Heart left ventricle (tissue), 16 donors: ENCODE measurements around the gene CBR1. TPM values are rescaled to one million over a fixed set of nuclear protein-coding genes. Genes with fewer than 3 reads are reported as not detected.

Experiments
- ATAC-seq, 4 donors: fragments of 200-7000 bp; cut with Tn5 transposase; one replicate each; pipeline ENCODE4 v1.9.1; 2020 to 2022; ENCODE audit warnings: moderate library complexity in 4 of 4, mild to moderate bottlenecking in 3 of 4, moderate number of reproducible peaks in 1 of 4
- DNase-seq, 5 donors: peaks; one replicate each; pipeline ENCODE4 v3.0.0-alpha.2; 2020
- H3K27ac ChIP-seq, 12 donors: fragments of 200-600 bp; sonication (generic) in 4 of 12; one replicate each; pipeline versions ENCODE4 v1.5.0 to v1.8.0; 2016 to 2022; ENCODE audit warnings: mild to moderate bottlenecking in 2 of 12
- H3K27me3 ChIP-seq, 9 donors: fragments of 200-600 bp; sonication (generic) in 2 of 9; one replicate each; pipeline versions ENCODE4 v1.5.1 to v1.8.0; 2016 to 2022; ENCODE audit warnings: mild to moderate bottlenecking in 3 of 9
- H3K36me3 ChIP-seq, 9 donors: fragments of 200-600 bp; sonication (generic) in 2 of 9; one replicate each; pipeline versions ENCODE4 v1.5.0 to v1.8.0; 2018 to 2022; ENCODE audit warnings: mild to moderate bottlenecking in 2 of 9
- H3K4me1 ChIP-seq, 12 donors: fragments of 200-600 bp; sonication (generic) in 4 of 12; one replicate each; pipeline versions ENCODE4 v1.5.0 to v1.8.0; 2016 to 2022; ENCODE audit warnings: mild to moderate bottlenecking in 3 of 12
- H3K4me3 ChIP-seq, 12 donors: fragments of 200-600 bp; sonication (generic) in 4 of 12; one replicate each; pipeline versions ENCODE4 v1.5.0 to v1.8.0; 2017 to 2022; ENCODE audit warnings: mild to moderate bottlenecking in 9 of 12, moderate library complexity in 4 of 12
- H3K9me3 ChIP-seq, 12 donors: fragments of 200-600 bp; sonication (generic) in 4 of 12; one replicate each; pipeline versions ENCODE4 v1.5.0 to v1.8.0; 2016 to 2022; ENCODE audit warnings: mild to moderate bottlenecking in 1 of 12
- POLR2A ChIP-seq, 2 donors: fragments of 450-650 bp; IDR thresholded peaks; one replicate each; pipeline ENCODE4 v1.6.1; 2017; ENCODE audit warnings: antibody characterized with exemption in 2 of 2, mild to moderate bottlenecking in 2 of 2, moderate library complexity in 2 of 2
- WGBS, 4 donors: extraction: QIAGEN DNeasy Blood & Tissue Kit in 2 of 4; methylation state at CpG; one replicate each; pipeline versions ENCODE4 v1.1.5 to v1.1.7; 2013 to 2018; 5-methylcytosine and 5-hydroxymethylcytosine counted together
- intact Hi-C, 10 donors: fragments of 100-400 bp; cut with DNase I; formaldehyde crosslinking; loops; one replicate each; pipeline versions ENCODE4 v1.11.1 to v1.14.2; 2022
- polyA plus RNA-seq, 2 donors: library from polyadenylated mRNA; stranded (reverse); fragments of 200-250 nt; gene quantifications; one replicate each; pipeline ENCODE4 v1.2.3, GENCODE V29; 2013
- total RNA-seq, 9 donors: library from RNA; depleted of rRNA in 2 of 9; stranded (reverse); fragments of >200 nt in 2 of 9; fragmentation: NEBNext Ultra II Directional in 3 of 9; extraction: Animal tissue kit (Norgen Biotek cat#: 25700) in 3 of 9; gene quantifications; one replicate each; pipeline versions ENCODE4 v1.1.0 to v1.2.4, GENCODE V29; 2016 to 2023
- TF ChIP-seq, protein P1 (sequence below), 12 donors: fragments of 200-600 bp; sonication (generic) in 4 of 12; IDR thresholded peaks; one replicate each; pipeline versions ENCODE4 v1.5.0 to v1.8.0; 2018 to 2022; ENCODE audit warnings: antibody characterized with exemption in 12 of 12, mild to moderate bottlenecking in 5 of 12
- donor health status: ischemic (EF 13 %, LVEDD 7.1; RV severe dilation, severe dysfunction).
- donor health status: healthy with polysubstance abuse.
- donor health status: DM: no; HTN: yes; CAD: no.
- donor health status: DM: no; HTN: no; CAD: no.
- donor health status: ischemic (EF 25% LVEDD 6.9; RV normal size, moderate dysfunction).
- donor health status: ischemic (EF 25% LVEDD 5.7; RV mildly dilated, moderate dysfunction).
- donor health status: healthy.
- donor health status: DM: yes; HTN: yes; CAD: no.
- donor health status: ischemic (EF 35%, LVEDD 5.7; RV mildly dilated, moderate dysfunction).
- donor health status: nonischemic (EF 11% LVEDD 7.7; RV severe dilation, severe dysfunction).
- donor health status: DM: yes; HTN: yes; CAD: no.
- donor health status: PGD.
- donor health status: ischemic (EF 29% LVEDD 5.4; RV normal size, mild dysfunction).
- donor health status: nonischemic (EF 23%, LVEDD 6.1; RV moderate dilation, normal function).

CBR1 gene
- total and polyA plus RNA-seq, 11 donors = 11.0 to 69.2 (median 23.7) TPM

DNA sequence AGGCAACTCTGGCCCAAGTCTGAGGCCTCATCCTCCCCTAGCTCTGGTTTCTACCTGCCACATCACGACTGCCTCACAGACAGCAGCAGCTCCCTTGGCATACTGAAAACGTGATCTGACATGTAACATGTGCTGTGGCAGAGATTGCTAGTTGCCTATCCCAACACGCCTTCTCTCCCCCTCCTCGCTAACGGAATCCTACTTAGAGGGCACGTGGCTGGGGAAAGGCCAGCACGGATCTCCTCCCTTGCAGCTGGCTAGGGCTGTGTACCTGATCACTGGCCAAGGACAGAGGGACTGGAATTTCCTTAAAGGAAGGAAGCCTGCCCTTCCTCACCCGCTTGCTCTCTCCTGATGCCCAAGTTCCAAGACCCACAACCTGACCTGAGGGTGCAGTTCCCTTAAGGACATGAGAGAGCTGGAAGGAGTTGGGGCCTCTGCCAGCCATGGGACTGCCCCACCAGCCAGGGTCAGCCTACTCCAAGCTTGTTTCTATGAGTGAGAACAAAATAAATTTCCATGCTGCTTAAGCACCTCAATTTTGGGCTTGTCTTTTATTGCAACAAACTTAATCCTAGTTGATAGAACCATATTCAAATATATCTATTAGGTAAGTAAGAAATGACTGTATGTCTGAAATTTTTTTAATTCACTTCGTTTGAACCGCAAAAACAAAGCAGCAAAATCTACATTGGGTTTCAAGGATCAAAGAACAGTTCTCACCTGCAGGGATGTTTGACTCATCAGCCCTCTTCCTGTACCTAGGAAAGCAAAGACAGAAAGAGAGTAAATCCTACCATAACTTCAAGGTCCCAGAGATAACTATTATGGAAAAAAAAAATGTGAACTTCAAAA lies 16.7 kb upstream of the CBR1 start:
- intact Hi-C loops = loop anchor here in 1 of 10 donors (10.0 kb wide), 1 partner anchor 52 kb away; no protein-coding TSS in a partner anchor
- no peak overlapping the region for H3K4me3 ChIP-seq
- 66 to 81% (median 78%) methylated on average over 10 of the region's 10 CpGs for WGBS, 4 donors
- H3K36me3 ChIP-seq = peaks cover 0 to 97% (median 94%) of the 10 kb centered on the region in 9 donors
- ATAC-seq (peak in 1 of 4 donors; percentile 20), DNase-seq (no peak)
- H3K9me3 ChIP-seq = no peaks in the 10 kb centered on the region
- H3K27ac ChIP-seq = no peak overlapping the region
- no peak for TF ChIP-seq POLR2A (IDR thresholded peaks at IDR 0.05)
- TF ChIP-seq, protein P1, sequence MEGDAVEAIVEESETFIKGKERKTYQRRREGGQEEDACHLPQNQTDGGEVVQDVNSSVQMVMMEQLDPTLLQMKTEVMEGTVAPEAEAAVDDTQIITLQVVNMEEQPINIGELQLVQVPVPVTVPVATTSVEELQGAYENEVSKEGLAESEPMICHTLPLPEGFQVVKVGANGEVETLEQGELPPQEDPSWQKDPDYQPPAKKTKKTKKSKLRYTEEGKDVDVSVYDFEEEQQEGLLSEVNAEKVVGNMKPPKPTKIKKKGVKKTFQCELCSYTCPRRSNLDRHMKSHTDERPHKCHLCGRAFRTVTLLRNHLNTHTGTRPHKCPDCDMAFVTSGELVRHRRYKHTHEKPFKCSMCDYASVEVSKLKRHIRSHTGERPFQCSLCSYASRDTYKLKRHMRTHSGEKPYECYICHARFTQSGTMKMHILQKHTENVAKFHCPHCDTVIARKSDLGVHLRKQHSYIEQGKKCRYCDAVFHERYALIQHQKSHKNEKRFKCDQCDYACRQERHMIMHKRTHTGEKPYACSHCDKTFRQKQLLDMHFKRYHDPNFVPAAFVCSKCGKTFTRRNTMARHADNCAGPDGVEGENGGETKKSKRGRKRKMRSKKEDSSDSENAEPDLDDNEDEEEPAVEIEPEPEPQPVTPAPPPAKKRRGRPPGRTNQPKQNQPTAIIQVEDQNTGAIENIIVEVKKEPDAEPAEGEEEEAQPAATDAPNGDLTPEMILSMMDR (IDR thresholded peaks at IDR 0.05) = no peak
- peaks cover 0 to 19% (median 3%) of the 10 kb centered on the region in 12 donors for H3K4me1 ChIP-seq
- no peaks in the 10 kb centered on the region for H3K27me3 ChIP-seq

DNA sequence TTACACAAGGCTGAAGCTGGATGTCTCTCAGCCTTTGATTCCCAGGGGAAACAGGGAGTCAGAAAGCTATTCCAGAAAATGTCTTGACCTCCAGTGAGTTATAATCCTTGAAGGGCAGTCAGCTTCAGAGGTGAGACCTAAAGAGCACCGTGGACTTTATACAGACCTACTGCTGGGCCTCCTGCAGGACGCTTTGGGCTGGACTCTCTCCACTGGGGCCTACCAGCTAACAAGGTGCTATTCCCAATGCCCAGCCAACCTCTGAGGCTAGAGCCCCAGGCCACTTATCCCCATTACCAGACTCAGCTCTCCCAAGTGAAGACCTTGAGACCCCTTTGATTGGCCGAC lies 16.1 kb upstream of the CBR1 start:
- peaks cover 0 to 22% (median 6%) of the 10 kb centered on the region in 12 donors for H3K4me1 ChIP-seq
- DNase-seq (no peak), ATAC-seq (no peak)
- TF ChIP-seq POLR2A (IDR thresholded peaks at IDR 0.05) = no peak
- TF ChIP-seq, protein P1 (IDR thresholded peaks at IDR 0.05) = no peak
- 85 to 100% (median 90%) methylated on average over 3 of the region's 3 CpGs for WGBS, 4 donors
- no peaks in the 10 kb centered on the region for H3K9me3 ChIP-seq
- H3K36me3 ChIP-seq = peaks cover 0 to 98% (median 94%) of the 10 kb centered on the region in 9 donors
- no peak overlapping the region for H3K4me3 ChIP-seq
- H3K27me3 ChIP-seq = no peaks in the 10 kb centered on the region
- intact Hi-C loops = loop anchor here in 1 of 10 donors (10.0 kb wide), 1 partner anchor 51 kb away; no protein-coding TSS in a partner anchor
- H3K27ac ChIP-seq = no peak overlapping the region

DNA sequence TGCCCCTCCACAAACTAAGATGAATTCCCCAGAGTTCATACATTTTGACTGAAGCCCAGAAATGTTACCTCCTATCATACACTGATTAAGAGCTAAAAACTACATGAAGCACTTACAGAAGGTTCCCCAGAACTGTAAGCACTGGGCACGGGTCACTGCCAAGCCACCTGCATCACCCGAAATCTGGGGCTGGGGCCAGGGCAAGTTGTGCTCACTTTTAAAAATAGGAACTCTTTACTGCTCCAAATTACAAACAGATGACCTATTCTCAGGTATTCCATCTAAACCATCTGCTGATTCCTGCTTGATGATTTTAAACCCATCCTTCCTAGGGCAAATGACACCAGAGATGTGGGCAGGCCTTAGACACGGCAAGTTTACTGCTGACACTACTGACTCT lies 14.3 kb upstream of the CBR1 start:
- Histone ChIP-seq H3K27me3 (no peaks in the 10 kb centered on the region), H3K36me3 (peaks cover 0 to 82% (median 75%) of the 10 kb centered on the region in 9 donors), H3K4me1 (peaks cover 0 to 31% (median 15%) of the 10 kb centered on the region in 12 donors), H3K27ac (peak overlapping the region in 2 of 12 donors; percentile 17 to 23), H3K4me3 (no peak overlapping the region), H3K9me3 (no peaks in the 10 kb centered on the region)
- ATAC-seq = no peak
- WGBS, 4 donors = 54 to 68% (median 60%) methylated on average over 3 of the region's 3 CpGs
- intact Hi-C loops = loop anchor here in 1 of 10 donors (10.0 kb wide), 1 partner anchor 49 kb away; no protein-coding TSS in a partner anchor
- peak in 1 of 5 donors; percentile 41 for DNase-seq
- TF ChIP-seq POLR2A (IDR thresholded peaks at IDR 0.05) = no peak
- TF ChIP-seq, protein P1 (IDR thresholded peaks at IDR 0.05) = no peak

DNA sequence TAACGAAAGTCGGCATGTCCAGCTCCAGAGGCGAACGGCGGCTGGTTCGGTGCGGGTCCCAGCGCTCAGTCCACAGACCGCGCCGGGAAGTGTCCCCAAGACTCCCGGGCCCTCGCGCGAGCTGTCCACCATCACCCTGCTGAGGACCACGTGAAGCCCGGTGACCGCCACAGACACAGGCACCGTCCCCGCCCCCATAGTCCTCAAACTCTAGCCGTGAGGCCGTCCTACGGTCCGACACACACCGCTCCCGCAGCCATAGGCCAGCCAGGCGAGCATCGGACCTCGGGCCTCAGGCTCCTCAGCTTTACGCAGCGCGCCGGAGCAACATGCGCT lies 10.0 kb upstream of the CBR1 start:
- ATAC-seq (peak; percentile 42 to 62 (median 54)), DNase-seq (peak; percentile 29 to 65 (median 49))
- Histone ChIP-seq H3K36me3 (peaks cover 0 to 41% (median 38%) of the 10 kb centered on the region in 9 donors), H3K27me3 (no peaks in the 10 kb centered on the region), H3K4me1 (peaks cover 0 to 36% (median 17%) of the 10 kb centered on the region in 12 donors), H3K9me3 (no peaks in the 10 kb centered on the region), H3K27ac (peak overlapping the region; percentile 82 to 97 (median 95)), H3K4me3 (peak overlapping the region; percentile 58 to 96 (median 82))
- TF ChIP-seq POLR2A (IDR thresholded peaks at IDR 0.05) = no peak
- TF ChIP-seq, protein P1 (IDR thresholded peaks at IDR 0.05) = no peak
- intact Hi-C loops = loop anchor here in 7 of 10 donors (2.0 to 10.0 kb wide), 5 partner anchors 43 to 55 kb away; no protein-coding TSS in a partner anchor
- 1% methylated on average over 21 to 34 of the region's 34 CpGs for WGBS, 4 donors
